ENCODE results near the gene INSIG1.

INSIG1 gene

DNA sequence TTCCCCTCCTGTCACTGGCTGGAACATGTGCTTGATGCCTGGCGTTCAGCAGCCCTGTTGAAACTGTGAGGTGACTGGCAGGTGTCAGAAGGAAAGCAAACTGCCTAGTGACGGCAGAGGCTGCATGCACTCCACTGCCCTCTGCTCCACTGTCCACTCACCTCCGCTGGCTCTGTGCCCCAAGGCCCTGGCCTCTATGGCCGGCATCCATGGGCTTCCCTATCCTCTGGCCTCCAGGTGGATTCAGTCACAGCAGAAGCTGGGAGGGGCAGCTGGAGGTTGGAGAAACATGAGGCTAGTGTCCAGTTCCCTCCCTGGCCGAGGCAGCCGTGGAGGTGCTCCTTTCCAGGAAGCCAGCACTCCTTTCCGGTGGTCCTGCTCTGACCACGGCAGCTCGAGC is 31.2 kb upstream of the INSIG1 start:
- DNase-seq (ENCODE audit: low read depth): no peak

DNA sequence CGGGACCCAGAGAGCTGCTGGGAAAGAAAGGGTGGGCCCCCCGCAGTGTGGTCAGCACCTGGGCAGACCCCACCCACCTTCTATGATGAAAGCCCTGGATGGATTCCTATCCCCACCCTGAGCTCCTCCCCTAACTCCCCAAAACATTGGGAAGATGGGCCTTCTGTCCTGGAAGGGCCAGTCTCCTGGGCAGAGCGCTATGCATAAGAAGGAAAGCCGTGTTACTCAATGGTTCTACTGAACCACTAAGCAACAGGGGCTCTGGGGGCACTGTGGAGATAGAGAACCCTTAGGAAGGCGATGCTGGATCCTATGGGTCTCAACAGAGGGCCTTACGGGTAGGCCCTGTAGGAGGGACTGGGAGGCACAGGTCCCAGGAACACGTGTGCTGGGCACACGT is 30.7 kb upstream of the INSIG1 start:
- no peak for DNase-seq (ENCODE audit: low read depth)

DNA sequence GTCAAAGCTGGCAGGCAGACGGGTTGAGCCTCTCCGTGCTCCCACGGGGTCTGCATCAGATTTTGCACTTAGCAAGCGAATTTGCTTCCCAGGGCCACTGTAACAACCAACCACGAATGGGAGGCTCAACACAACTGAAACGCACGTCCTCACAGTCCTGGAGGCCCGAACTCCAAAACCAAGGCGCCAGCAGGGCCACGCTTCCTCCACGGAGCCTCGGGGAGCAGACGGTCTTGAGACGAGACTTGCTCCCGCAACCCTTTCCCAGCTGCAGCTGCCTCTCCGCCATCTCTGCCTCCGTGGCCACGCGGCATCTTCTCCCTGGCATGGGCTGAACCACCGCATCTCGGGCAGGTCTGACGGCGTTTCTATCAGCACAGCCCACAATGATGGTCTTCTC is 30.2 kb upstream of the INSIG1 start:
- no peak for DNase-seq (ENCODE audit: low read depth)

DNA sequence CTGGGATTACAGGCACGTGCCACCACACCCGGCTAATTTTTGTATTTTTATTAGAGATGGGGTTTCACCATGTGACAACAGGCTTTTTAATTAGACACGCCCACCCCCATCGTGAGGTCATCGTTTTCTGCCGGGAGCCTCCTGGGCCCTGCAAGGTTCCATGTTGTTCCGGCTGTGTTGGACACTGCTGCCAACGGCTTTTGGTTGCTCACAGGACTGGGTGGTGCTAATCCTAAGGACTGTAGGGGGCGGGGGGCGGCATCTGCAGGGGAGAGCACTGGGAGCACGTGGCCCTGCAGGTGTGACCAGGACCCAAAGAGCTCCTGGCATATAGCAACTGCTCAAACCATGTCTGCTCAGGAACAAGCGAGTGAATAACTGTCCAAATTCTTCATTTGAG is 29.5 kb upstream of the INSIG1 start:
- DNase-seq (ENCODE audit: low read depth): no peak

DNA sequence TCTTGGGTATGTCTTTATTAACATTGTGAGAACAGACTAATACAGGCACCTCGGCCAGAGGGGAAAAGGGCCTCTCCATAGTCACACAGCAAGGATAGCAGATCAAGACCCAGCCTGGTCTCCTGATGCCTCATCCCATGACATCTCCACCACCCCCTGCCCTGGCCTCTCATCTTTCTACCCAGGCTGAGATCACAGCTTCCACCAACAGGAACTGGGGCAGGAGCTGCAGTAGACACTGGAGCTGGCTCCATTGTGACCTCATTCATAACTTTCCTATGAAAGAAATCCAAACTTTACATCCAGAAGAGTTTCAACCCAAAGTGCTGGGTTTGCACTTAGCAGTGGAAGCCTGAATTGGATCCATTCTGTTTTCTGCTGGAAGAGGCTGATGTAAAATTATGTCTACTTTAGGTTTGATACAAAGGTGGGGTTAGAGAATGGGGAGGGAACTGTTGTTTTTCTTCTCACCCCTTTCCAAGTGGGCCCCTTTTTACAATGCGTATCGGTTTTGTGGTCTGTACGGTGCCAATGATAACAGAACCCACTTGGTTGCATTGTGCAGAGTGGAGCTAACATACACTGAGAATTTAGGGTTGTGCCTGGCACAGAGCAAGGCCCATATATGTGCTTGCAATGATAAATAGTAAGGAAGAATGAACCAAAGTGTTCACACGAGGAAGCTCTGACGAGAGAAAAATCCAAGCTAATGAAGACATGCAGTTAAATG is 28.6 kb upstream of the INSIG1 start:
- no peak for DNase-seq (ENCODE audit: low read depth)

DNA sequence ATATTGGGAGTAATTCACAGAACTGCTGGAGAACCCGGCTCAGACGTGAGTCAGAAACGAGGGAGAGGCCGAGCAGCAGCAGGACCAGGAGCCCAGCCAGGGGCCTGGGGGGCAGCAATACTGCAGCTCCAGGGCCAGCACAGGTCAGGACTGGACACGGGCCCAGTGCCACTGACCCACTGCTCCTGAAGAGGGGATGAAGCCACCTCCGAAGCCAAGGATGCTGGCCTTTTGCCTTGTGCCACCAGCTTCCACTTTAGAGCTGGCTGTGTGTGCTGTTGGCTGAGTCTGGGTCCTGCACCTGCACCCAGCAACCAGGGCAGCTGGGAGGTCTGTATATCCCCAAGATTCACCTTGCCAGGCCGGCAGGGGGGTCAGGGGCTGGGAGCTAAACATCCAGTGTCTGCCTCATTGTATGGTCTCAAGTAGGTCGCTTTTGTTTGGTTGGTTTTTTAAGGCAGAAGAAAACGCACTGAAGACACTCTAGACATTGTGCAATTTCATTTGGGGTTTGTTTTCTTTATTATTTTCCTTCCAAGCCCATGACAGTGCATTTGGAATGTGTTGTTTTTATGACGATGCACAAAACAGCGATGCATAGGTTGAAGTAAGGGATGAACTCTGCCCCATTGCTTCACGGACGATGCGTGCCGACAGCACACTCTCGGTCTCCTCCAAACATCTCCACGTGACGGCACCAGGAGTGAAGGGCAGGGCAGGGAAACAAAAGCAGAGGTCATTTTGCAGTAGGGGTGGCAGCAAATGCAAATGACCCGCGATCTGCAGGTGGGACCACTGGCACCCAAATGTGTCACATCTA is 27.7 kb upstream of the INSIG1 start:
- DNase-seq (ENCODE audit: low read depth): no peak

DNA sequence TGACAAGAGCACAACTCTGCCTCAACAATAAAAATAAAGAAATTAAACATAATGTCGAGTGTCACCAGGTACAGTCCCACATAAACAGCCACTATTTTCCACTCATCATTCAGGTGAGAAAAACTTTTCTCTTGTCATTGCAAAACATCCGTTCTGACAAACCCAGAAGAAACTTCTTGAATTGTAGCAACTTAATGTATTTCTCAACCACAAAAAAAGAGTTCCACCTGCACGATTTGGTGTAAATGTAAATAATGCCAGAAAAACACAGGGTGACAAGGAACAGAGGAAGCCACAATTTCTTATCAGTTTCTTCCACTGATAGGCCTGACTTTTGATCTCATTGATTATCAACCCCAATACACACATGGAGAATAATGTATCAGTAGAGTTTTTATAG is 26.8 kb upstream of the INSIG1 start:
- no peak for DNase-seq (ENCODE audit: low read depth)

DNA sequence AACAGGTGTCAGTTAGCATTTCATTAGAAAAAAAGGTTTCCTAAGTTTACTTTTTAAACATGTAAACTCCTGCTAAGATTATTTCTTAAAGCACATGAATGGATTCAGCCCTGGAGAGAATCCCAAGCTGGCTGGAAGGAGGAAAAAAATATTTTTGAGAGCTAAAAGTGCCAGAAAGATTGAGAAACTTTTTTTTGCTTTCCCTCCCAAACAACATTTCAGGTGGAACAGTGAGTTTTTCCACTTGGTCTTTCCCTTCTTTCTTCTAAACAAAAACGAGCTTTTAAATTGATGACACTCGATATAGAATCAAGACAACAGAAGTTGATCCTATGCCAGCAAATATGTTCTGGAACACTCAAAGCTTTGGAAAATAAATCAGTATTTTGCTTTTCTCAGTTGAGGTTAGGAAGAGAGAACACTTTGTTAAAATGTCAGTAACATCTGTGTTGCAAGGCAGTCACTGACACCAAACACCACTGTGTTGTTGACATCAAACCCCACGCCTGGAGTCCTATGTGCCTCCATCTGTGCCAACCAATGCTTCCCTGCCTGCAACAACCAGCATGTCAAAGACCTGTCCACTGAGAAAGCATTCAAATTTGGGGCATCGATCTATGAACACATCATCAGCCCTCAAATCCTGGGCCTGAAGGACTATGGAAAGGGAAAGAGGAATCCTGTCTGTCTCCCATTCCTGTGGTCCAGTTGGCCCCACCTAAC is 22.9 kb upstream of the INSIG1 start:
- DNase-seq (ENCODE audit: low read depth): no peak

DNA sequence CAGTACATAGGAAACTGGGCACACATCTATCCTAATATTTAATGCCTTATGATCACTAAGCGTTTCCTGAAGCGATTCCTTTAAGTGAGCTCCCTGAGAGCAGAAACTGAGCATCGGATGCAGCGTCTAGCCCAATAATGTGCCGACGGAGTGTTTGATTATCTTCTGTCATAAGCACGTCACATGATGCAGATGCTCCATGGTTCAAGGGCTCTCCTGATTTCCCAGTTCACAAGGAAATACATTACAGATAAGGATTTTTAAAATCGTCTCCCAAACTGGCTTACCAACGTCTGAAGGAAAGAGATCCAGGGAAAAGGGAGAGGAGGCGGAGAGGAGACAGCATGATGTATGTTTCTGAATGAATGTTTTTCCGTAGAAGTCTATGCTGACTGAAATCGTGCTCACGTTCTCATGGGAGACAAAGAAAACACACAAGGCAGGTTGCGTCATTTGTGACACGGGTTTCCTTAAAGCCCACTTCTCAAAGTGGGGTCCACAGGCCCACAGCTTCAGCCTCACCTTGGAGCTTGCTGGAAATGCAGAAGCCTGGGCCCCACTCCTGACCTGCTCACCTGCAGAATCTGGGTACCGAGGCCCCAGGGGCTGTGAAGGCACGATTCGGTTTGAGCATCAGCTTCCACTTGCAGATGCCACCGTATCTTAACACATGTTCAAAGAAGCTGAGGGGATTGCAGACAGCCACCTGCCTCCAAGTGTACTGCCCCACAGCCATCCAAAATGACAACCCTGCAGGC is 21.5 kb upstream of the INSIG1 start:
- no peak for DNase-seq (ENCODE audit: low read depth)

DNA sequence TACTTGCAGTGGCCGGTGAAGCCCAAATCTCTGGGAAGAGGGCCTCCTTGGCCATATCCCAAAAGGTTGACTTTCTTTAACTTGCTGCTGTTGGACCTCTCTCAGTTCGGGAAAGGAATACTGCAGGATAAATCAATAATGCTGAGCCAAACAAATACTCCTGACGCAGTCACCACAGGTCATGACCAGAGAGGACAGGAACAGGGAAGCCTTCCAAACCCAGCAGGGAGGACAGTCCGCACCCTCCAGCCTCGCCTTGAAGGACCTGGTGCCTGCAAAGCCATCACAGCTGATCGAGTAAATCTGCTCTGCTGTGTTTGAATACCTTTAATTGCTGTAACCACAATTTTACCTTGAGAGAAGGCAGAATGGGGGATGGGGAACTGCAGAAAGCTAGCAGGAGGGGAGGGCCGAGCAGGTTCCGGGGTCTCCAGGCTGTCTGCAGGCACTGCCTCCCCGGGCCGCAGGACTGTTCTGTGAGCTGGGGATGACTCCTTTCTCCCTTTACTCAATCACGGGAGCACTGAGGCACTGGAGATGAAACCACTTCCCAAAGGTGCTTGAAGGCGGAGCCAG is 20.8 kb upstream of the INSIG1 start:
- DNase-seq (ENCODE audit: low read depth): no peak

DNA sequence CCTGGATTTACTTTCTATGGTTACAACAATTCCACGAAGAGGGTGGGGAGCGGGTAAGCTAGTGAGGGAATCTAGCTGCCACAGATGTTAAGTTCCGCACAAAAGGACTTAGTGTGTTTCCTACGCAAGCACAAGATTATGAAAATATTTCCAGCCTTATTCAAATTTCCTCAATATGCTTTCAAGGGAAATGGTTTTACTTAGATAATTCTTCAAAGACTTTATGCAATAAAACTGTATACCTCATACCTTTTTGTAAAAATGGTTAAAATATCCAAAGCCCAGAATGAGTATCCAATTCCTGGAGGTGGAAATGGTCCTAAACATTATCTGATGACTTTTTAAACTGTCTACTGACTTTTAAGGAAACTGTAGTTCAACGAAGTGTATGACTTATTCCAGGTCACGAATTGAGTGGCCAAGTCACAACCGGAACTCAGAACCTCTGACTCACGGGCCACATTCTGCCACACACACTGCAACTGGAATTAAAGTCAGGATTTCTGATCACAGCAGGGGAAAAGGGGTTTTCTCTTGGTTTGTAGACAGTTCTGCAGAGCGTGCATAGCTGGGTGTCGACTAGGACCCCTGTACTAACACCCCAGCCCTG is 20.2 kb upstream of the INSIG1 start:
- no peak for DNase-seq (ENCODE audit: low read depth)

DNA sequence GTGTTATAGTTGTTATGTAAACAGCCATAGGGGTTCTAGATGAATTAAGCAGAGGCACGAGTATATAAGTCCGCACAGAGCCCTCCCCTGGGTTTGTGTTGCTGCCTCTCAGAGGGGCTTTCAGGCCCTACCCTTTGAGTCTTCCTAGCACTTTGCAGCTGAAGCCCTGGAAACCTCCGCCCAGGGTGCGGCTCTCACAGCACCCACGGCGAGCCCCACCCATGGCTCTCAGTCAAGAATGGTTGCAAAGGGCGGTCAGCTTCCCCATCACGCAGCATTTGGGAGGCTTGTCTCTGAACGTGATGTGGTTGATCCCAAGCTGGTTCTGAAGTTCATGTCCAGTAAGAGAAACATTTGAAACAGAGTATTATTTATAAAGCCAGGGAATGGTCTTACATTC is 18.8 kb upstream of the INSIG1 start:
- DNase-seq (ENCODE audit: low read depth): no peak

DNA sequence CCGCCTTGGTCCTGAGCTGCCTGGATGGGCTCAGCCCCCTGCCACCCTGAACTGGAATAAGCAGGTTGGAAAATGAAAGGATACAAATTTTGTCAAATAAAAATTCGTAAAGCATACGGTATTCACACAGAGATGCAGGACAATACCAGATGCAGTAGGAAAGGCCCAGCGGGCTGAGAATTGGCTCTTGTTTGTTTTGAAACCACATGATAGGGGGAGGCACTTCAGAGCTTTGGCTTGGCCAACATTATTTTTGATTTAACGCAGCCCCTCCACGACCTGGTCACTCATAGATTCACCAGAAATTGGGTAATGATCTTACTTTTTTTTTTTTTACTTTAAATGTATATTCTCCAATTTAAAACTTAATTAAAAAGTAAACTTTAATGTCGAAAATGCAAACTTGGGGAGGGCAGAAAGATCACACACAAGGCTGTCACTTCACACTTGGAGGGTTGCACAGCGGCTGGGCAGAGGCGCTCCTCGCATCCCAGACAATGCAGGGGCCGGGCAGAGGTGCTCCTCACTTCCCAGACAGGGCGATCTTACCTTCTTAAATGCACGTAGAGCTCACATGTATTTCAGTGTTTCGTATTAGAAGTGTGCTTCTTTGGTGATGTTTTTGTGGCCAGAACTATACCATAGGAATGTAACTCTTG is 17.8 kb upstream of the INSIG1 start:
- DNase-seq (ENCODE audit: low read depth): no peak

DNA sequence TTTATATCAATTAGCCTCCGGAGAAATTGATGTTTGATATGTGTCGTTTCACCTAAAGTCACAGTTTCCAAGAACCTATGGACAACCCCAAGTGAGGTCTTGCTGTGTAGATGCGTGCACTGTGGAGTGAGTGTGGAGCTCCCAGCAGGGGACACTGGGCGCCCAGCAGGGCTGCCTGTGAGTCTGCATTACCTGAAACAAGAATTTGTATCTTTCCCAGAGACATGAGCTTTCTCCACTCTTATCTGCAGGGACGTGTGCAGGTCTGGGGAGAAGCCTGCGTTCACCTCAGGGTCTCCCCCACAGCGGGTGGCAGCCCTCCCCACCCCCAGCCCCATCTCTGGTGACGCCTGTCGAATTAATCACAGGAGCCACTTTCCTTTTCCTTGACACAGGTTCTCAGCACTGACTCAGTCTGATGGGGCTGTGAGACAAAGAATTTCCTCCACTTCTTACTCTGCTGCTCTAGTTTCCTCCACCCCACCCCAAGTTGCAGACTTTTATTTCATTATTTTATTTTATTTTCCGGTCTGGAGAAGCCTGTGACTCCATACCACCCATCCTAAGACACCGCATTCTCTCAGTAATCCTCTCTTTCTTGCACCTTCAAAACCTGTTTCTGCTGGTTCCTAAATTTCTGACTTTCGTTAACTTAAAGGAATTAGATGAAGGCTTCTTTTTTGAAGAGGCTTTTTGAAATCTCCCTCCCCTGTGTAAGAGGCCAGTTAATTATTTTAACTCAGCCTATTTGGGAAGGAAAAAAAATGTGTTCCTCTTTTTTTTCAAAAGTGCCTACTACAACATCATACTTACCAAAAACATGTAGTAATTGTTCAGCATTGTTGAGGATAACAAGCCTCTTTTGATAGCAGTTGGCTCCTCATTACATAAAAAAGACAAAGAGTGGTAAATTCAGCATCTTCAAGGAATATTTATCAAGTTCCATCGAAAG is 17.0 kb upstream of the INSIG1 start:
- no peak for DNase-seq (ENCODE audit: low read depth)

DNA sequence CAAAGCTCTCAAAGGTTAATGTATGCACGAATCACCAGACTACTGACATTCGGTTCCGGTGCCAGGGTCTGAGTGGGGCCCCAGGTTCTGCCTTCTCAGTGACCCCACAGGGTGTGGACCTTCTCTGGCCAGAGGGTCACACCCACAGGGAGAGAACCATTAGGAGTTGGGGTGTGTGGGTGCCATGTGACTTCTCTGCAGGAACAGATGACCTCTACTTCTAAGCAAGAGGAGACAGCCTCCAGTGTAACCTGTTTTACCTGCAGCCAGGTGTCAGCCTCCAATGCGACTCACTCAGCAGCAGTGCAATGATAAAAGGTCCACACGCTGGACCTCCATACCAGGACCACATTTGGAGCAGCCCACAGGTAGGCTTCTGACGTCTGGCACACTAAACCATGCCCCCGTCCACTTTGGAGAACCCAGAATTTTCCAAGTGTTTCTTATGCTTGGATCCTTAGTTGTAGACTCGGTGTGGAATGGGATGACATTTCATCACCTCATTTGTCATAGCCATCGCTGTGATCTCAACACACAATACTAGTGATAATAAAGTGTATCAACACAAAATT is 16.2 kb upstream of the INSIG1 start:
- no peak for DNase-seq (ENCODE audit: low read depth)

DNA sequence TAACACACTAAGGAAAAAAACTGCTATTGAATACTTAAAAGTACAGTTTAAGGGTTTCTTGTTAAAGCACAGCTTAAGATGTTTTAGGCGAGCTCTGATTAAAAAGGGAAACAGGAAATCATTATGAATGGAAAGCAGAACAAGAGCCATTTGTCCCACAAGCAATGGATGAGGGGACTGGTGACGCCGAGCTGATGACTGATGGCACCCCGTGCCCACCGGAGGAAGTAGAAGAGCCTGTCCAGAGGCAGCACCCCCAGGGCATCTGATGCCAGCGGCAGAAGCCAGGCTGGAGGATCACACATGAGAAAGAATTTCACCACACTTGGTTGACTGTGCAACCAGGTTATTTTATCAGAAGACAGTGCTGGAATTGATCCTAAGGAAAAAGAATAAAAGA is 15.0 kb upstream of the INSIG1 start:
- no peak for DNase-seq (ENCODE audit: low read depth)

DNA sequence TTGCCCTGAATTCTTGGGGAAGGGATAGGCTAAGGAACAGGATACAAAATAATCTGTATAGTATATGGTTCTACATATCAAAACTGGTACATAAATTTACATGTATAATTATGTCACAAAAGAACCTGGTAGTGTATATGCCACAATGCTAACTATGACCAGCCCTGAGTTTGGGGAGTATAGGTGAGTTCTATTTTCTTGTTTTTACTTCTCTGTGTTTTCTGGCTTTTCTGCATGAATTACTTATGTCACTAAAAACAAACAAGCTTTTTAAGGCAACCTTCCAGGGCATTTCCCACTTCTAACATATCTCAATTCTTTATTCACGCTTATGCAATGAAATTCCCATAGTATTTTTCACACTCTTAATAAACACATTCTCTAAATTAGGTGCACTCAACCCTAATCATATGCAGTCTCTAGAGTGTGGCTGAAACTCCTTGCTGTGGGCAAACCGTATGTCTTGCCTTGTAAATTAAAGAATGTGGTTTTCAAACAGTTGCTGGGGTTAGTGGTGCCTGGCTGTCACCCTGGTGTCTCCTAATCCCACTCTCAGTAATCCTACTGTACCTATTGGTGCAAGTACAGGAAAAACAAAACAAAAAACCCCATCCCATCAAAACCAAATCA is 14.0 kb upstream of the INSIG1 start:
- no peak for DNase-seq (ENCODE audit: low read depth)

DNA sequence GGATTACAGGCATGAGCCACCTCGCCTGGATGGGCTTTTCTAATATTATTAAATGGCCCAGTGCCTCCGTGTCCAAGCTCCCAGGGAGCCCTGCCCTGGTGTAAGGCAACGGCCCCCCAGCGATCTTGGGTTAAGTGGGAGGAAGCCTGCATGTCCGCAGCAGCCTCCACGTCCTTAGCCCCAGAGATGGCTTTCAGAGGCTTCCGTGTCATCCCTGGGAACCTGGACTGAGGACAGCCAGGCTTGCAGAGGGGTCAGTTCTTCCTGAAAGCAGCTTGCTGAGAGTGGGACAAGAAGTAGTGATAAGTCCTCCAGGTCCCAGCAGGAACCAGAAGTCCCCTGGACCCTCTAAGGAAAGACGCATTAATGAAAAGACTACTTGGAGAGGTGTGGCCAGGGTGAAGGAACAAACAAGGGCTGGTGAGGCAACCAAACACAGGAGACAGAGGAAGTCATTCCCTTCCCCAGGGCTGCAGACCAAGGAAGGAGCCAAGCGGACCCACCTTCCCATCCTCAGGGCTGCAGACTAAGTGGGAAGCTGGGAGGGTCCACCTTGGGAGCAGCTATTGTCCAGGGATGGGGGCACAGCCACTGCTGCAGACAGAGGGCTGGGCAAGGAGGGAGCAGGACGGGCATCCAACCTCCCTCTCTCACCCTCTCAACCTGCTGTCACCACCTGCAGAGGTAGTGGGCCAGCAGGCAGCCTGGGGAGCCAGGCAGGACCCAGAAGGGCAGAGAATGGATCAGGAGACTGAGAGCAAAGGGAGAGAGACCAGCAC is 13.0 kb upstream of the INSIG1 start:
- DNase-seq (ENCODE audit: low read depth): no peak

All from stimulated activated CD8-positive, alpha-beta memory T cell treated with anti-CD3 and anti-CD28 coated beads, Interleukin-4, amount 100 ng/mL, for 24 hours (primary cell).